Hematopoietic multipotent progenitor cell treated with erythropoietin and hydrocortisone succinate and interleukin-3 and kit ligand, for 8 days (in vitro differentiated cells): ENCODE results near the gene CACUL1.
A peak's percentile ranks its signal among the peaks of the same experiment; 100 is the strongest.

Experiments used
- DNase-seq: peaks from one replicate; pipeline ENCODE4 v3.0.0-alpha.2; 2015

CACUL1 gene

DNA sequence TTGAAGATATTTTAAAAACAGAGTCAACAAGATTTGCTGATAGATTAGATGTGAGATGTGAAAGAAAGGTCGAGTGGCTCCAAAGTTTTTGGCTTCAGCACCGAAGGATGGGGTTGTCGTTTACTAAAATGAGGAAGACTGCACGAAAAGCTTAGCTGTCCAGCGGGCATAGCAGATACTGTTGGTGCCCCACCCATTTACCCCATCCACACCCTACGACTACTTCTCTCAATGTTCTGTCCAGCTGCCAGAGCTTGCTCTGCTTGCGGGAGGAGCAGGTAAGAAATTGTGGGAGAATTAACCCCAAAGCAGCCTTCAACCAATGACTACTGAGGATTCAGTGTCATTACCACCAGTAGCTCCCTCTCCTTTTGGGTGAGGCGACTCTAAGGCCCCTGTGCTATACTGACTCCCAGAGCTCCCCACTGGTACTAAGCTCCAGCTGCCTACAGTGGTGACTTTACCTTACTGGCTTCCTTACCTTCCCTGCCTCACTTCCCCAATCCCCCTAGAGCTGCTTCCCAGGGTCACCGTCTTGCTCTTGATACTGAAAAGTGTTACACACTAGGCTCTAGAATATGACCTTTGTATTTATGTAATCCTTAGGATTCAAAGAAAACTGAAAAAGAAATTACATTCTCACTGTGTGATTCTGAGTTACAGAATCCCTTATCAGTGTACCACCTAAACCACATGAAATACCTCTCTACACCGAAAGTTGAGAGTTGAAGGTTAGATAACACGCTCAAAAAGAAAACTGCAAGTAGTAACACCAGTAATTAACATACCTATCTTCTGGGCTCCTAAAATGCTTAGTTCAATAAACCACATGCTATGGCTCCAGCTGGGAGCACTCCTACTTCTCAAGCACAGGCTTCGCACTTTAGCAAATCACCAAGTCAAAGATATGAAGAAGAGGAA is 22.3 kb downstream of the CACUL1 start:
- peak; percentile 47 for DNase-seq

DNA sequence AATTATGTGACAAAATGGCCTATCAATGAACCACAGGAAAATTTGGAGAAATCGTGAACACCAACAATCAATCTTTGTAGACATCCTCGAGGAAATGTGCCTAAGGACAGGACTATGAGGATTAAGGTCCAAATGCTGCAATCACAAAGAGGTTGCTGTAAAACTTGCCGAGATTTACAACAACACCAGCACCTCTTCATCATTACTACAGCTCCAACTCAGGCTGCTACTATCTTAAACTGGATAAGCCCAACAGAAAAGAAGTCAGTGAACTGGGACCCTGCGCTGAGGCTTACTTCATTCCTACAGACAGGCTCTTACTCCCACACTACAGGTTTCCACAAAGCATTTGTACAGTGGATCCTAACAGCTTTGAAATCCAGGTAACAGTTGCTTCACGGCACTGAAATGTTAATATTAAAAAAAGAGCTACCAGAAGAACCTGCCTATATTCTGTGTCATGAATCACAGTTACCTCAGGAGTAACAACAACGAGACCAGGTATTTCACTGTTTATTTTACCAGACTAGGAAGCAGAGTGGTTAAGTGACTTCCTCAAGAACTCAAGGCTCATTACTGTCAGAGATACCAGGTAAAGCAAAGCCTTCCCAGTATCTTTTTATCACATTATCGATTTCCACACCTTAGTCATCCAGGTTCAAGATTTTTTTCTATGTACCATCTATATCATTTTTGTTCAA is 23.9 kb downstream of the CACUL1 start:
- DNase-seq, result no peak

DNA sequence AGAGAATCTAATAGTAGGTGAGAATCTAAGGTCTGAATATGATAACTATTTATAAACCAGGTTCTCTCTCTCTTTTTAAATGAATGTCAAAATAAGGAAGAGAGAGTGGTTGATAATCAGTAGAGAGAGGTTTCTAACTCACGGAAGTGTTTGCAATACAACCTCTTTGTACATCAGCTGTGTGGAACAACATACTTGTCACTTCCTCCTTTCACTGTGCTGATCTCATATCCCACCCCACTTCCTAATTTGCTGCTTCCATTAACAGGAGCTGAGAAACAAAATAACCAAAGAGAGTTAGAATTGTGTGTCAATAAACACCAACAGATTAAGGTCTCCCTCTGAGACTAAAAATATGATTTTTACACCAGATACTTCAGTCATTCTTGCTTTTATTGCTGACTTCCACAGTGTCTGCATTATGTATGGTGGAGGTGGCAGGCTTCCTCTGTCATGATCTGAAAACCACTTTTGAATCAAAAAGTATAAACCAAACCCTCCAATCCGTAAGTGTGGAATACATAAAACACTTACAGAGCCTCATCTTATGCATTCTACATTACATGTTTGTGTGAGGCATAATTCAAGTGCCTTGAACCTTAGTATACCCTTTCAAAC is 25.0 kb downstream of the CACUL1 start:
- DNase-seq, result peak; percentile 24

DNA sequence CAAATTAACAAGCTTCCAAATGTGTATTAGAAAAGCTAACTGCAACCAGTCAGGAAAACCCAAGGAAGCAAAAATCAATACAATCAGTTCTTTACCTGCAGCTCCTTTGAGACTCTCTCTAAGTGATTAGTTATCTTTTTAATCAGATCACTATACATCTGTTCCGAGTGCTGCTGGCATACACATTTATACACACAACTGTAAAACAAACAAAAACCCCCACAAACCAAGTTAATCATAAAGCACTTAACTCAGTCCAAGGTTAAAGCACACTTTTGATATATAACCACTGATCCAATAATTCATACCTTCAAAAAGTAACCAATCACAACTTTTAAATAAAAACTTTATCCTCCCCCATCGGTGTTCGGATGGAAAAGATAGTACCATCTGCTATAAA is 25.6 kb downstream of the CACUL1 start:
- DNase-seq, result no peak

DNA sequence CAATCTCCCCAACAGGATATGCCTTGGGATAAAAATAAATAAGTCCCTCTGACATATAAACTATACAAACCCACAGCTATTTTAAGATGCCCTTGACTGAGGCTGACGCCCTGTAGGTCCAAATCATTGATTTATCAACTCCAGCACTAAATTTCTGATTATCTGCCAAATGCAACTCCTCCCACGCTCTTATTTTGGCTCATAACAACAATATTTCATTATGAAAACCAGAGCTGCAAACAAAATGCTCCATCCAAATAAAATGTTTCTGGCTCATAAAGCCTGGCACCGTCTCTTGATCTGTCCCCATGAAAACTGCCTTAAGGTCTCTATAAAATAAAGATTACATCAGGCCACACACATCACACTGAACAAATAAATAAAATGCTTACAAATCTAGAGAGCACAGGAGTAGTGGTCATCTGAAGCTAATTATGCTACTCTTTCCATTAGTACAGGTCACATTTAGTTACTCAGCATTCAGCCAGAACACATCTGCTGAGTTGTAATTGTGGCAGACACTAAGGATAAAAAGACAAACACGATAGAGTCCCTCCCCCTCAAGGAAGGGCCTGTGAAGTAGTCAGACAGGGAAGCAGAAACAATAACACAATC is 28.8 kb downstream of the CACUL1 start:
- DNase-seq, result no peak

DNA sequence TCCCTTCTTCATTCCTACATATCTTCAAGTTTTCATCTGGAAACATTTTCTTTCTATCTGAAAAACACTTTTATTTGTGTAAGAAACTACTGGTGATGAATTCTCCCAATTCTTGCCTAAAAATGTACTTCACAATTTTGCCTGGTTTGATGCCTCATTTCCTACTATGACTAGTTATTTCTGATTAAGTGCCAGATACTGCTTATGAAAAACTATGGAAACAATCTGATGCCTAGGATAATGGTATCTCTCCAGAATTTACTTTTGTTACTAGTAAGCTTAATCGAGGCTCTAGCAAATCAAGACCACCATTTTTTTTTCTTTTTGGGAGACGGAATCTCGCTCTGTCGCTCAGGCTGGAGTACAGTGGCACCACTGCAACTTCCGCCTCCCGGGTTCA is 31.3 kb downstream of the CACUL1 start:
- no peak for DNase-seq

DNA sequence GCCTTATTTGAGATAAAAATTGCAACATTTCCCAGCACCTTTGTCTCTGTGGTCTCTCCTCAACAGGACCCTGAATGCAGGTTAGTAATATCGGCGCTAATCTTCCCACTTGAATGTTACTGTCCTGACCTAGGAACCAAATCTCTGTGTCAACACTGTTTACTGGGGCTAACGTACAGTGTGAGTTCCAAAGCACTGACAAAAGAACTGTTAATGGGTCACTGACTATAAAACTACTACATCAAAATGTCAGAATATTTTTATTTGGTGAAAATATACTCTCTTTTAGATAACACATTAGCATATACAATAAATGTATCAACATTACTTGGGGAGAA is 33.3 kb downstream of the CACUL1 start:
- DNase-seq, result no peak

DNA sequence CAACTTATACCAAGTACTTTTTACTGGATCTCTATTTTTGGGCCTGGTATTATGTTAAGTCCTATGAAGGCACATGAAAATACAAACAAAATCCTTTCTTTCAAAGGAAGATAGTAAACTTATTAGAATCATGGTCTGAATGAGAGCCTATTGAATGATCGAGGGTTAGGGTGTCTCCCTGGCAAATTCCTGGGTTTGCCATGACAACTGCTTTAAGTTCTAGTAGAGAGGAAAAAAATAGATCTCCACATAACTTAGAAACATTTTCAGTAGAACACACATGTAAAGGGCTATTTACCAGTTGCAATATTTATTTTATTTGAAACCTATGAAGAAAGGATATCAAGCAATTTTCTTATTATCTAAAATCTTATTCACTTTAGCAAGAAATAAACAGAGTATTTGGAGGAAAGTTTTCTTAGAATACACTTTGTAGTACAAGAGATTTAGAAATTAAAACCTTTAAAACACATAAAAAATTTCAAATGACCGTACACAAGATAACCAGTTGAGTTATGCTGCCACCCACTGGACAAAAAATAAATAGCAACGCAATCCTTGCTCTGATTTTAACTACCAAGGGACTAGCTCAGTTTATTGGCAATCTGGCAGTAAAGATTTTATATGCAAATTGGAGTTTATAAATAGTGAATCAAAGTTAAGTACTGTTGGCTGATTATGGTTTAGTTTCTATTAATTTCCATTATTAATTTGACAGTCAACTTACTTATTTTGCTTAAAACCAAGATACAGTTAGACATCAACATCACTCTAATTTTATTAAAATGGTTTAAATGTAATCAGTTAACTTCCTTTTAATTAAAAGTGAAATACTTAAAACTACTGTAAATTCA is 33.9 kb downstream of the CACUL1 start:
- DNase-seq, result peak; percentile 75

DNA sequence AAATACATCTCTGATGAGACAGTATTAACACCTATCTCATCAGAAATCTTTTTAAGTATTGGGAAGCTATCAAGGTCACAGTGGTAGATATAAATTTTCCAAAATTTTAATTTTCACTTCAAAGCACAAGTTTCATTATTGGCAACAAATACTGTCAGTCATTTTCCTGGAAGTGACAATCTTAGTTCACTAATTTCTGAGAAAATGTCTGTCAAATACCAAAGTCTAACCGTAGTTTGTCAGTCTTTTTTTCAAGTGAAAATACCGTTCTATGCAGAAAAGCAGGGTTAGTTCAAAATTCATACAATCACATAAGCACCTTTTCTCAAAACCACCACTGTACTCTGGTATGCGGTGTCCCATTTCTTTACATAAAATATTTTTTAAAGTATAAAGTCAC is 40.4 kb downstream of the CACUL1 start:
- peak; percentile 64 for DNase-seq

DNA sequence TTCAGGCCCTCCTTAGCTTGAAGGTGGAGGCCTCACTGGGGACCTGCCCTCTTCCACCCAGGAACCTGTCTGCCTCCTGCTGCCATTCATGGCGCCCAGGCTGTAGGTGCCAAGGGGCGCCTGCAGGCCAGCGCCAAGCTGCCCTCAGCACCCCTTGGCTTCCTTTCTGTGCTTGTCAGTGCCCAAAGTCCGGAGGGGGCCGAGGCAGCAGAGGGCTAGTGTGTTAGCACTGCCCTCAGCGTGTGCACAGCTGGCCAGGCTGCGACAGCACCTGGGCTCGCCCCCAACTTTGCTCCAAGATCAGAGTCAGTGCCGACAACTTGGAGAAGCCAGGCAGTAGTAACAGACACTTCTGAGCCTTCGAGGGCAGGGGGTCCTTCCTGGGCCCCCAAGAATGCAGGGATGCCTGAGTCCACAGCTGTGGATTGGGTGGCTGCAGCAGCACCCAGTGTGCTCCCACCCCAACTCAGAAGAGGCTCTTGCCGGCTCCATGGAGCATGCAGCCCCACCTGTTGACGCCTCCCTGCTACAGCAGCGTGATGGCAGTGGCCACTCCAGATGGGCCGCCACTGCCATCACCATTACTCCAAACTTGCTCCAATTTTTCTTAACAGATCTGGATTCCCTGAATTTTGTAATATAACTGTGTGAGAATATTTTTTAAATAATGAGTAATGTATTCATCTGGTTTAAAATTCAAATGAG is 41.7 kb downstream of the CACUL1 start:
- peak; percentile 45 for DNase-seq

DNA sequence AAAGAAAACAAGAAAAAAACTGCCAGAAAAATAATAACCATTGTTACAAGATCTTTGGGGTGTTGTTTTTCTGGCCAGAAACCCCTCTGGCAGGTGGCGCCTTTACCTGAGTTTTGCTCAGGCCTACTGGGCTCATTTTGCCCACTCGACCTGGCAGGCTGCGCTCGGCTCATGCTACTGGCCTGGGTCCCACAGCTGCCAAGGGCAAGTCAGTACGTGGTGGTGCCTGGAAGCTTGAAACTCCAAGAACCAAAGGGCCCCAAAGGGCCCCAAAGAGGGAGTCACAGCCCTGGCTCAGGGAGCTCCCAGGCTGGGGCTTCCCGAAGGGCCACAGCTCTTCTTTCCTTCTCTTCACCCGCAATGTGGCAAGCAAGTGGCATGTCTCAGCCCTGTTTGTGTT is 42.7 kb downstream of the CACUL1 start:
- DNase-seq, result no peak

DNA sequence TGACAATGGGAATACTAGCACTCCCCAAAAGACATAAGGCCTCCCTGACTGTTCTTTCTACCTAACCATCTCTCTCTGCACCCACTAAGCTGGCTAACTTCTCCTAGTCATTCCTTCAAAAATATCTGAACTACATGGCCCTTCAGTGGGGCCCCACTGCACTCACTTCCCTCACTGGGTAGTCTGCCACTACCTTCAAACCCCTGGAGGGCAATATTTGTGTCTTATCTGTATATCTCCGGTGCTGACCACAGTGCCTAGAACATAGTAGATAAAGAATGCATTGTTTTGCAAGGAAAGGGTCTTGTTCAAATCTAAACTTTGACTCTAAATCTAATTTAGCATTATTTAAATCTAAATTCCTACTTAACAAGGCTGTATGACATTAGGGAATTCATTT is 44.3 kb downstream of the CACUL1 start:
- DNase-seq, result no peak

DNA sequence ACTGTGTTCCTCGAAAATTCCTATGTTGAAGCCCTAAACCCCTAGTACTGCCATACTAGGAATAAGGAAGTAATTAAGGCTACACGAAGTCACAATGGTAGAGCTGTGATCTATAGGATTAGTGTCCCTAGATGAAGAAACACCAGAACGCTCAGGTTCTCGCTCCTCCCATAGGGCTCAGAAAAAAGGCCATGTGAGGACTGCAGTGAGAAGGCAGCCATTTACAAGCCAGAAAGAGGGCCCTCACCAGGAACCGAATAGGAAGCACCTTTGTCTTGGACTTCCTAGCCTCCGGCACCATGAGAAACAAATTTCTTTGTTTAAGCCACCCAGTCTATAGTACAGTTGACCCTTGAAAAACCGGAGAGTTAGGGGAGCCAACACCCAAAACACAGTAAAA is 46.2 kb downstream of the CACUL1 start:
- no peak for DNase-seq

DNA sequence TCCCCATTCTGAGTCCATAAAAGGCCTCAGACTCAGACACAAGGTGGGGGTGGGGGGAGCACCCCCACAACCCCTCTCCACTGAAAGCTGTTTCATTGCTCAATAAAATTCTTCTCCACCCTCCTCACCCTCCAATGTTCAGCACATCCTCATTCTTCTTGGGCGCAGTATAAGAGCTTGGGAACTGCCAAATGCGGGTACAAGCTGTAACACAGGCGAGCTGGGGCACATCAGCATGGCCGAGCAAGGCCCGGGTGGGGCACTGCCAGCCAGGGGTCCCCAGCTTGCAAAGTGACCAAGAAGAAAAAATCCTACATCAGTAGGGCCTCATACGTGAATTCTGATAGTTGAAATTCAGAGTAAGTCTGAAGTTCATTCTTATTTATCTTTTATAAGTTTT is 50.1 kb downstream of the CACUL1 start:
- DNase-seq, result no peak

DNA sequence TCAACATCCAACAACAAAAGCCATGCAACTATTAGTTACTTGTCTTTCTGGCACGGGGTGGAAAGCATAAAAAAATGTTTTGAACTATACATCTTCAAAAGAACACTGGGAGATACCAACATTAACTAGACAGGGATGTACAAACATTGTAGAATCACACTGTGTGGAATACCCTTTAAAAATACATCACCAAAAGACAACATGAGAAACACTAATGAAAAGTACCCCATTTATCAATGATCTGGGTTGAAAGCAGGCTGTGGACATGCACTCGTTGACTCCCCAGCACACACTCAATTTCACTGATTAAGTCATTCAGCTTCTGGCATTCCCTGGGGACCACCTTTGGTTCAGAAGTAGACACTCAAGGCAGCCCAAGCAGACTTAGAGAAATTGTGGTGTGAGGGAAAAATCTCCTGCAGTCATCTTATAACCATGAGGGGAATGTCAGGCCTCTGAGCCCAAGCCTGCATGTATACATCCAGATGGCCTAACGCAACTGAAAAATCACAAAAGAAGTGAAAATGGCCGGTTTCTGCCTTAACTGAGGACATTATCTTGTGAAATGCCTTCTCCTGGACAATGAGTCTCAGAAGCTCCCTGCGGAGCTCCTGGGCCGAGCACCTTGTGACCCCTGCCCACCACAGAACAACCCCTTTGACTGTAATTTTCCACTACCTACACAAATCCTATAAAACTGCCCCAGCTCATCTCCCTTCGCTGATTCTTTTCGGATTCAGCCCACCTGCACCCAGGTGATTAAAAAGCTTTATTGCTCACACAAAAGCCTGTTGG is 53.0 kb downstream of the CACUL1 start:
- DNase-seq, result no peak

DNA sequence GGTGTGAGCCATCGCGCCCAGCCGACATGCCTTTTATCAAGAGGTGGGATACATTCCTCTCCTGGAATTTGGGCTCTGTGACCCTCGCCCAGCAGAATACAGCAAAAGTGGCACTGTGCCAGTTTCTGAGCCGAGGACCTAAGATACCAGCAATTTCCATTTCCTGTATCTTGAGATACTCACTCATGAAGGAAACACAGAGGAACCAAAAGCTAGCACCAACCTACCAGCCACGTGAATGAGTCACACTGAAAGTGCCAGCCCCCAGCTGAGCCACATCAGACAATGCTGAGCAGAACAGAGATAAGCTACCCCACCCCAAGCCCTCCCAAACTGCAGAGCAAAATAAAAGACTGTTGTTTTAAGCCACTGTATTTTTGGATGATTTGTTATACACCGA is 56.3 kb downstream of the CACUL1 start:
- DNase-seq, result peak; percentile 97

DNA sequence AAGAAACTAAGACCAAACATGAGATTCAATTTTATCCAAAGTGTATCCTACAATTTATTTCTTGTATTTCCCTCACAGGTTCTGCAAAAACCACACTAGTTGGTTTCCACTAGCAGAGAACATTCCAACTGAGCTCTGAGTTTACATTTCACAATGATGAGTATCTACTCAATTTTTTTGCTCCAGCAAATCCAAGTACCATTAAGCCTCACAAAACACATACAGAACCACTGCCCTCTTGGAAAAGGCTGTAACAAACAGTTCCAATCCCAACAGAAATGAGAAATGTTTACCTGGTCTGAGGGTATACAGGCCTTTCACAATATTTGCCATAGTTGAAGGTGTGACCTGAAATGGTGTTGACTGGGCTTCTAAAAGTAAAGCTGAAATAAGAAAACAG is 59.9 kb downstream of the CACUL1 start:
- DNase-seq, result no peak

DNA sequence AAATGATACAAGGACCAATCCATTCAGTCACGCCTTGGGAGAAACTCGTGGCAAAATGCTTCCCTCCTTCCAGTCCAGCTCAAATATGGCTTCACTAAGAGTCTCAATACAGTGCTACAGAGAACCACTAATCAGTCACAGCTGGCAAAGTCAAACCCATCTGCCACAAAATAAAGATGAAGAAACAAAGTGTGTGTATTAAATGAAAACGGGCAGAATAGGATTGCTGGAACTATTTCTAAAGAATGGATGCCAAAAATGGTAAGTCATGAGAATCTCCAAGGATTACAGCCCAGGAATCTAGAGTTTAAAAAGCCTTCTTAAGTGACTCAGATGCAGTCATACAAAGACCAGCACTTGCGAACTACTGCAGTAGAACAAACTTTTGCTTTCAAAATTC is 61.9 kb downstream of the CACUL1 start:
- DNase-seq, result no peak

DNA sequence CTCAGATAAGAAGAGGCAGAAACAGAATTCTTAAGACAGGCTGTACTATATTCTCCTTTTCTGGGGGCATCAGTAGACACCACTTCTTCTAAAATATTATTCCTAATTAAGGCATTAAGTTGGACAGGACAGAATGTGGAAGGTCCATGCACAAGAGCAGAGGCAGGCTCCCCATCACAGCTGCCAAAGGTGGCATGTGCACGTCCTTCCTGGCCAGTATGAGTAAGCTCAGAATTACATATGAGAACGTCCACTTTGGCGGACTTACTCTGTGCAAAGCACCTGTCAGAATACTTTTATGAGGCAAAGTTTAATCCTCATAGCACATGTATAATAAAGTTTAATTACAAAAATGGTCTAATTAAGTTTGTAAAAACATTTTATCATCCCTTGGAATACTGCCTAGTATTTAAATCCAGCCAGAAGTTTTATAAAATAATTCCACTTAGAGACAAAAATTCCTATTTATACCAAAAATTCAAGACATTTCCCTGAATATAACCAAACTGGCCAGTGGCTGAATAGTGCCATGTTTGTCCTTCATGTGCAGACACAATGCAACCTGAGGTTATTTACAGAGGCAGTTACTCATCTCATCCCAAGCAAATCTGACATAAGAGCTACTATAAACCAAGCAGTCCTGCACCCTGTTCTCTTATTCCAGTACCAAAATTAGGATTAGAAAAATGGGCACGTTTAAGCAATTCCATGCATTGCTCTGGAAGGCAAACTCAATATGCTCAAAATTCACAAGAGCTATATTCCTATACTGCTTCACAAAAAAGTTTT is 65.5 kb downstream of the CACUL1 start:
- DNase-seq, result no peak

DNA sequence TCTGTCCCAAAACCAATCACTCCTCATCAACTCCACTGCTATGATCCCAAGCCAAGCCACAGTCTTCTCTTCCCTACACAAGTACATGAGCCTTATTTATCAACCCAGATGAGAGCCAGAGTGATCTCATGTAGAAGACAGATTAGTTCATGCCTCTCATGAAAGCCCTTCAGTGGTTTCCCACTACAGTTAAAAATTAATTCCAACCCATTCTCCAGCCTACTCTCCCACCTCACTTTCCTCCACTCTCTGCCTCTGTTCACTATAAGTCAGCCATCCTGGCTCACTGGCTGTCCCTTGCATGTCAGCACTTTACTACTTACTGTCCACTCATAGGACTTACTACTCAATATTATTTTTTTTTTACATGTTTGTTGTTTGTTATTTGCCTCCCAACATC is 67.3 kb downstream of the CACUL1 start:
- DNase-seq, result no peak
